Omental fat pad (tissue), 4 donors: ENCODE data around the gene AGBL4. TPM values are rescaled to one million over a fixed set of nuclear protein-coding genes. Genes with fewer than 3 reads are reported as not detected.

ENCODE experiments used
- ATAC-seq: fragments of 150-250 bp; one replicate; pipeline ENCODE4 v1.9.1; 2016; ENCODE audit warnings: mild to moderate bottlenecking, moderate library complexity; ENCODE audit not compliant: low FRiP score
- DNase-seq: peaks from one replicate; pipeline ENCODE4 v3.0.0-alpha.2; 2019; ENCODE audit warnings: low spot score
- CTCF ChIP-seq, 3 donors: fragments of 450-650 bp; IDR thresholded peaks; one replicate each; pipeline ENCODE4 v1.5.1; 2016 to 2017; ENCODE audit warnings: antibody characterized with exemption in 3 of 3, mild to moderate bottlenecking in 3 of 3, moderate library complexity in 2 of 3
- total RNA-seq, 4 donors: library from RNA; depleted of rRNA; stranded (reverse); fragments of >200 nt; gene quantifications; one replicate each; pipeline ENCODE4 v1.1.0, GENCODE V29; 2016

The AGBL4 gene
- total RNA-seq, 4 donors from 2014 or later: 0.31 to 1.1 (median 0.50) TPM

GRCh38 chr1:48681476-48682305, 1342.1 kb downstream of the AGBL4 start:
- TF ChIP-seq CTCF (IDR thresholded peaks at IDR 0.05): no peak
- DNase-seq (no peak), ATAC-seq (peak; percentile 62)

DNA sequence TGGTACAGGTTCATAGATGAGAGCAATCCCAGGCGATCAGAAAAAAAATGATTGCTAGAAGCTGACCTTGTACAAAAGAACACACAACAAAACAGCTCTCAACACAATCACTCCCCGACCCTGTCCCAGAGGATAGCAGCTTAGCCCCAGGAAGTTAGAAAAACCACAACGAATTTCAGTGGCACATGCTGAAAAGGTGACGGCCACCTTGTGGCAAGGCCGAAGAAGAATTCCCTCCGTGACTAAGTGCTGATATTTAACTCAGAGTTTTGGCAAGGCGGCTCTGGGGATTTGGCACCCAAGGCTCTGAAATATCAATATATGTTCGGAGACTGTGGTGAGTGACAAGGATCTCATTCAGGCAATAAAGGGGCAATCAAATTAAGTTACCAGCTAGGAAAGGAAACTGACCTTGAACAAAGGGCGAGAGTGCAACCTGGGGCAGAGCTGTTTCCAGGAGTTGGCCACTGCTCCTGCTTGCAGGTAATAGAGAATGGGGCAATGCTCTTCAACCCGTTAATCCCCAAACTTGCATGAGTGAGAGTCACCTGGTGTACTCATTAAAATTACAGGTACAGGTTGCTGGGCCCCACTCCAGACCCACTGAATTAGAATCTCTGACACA, 1343.2 kb downstream of the AGBL4 start:
- ATAC-seq: no peak
- TF ChIP-seq CTCF (IDR thresholded peaks at IDR 0.05): no peak
- no peak for DNase-seq

DNA sequence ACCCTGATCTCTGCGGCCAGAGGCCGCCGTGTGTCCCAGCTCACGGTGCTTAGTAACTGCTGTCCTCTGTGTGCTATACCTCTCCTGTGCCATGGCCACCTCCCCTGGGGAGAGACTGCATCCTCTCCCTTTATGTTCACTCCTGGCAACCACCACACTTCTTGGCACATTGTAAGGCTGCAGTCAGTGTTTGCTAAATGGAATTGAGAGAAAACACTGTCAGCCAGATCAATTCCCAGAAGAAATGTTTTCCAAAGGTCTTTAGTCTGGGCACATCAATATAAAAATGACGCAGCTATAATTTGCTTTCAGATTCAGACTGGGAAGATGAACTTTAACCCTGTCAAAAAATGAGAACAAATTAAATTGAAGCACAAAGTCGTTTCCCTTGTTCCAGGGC, 1343.9 kb downstream of the AGBL4 start:
- TF ChIP-seq CTCF (IDR thresholded peaks at IDR 0.05): no peak
- no peak for ATAC-seq
- DNase-seq: no peak

- DNase-seq (no peak), ATAC-seq (no peak)
- TF ChIP-seq CTCF (IDR thresholded peaks at IDR 0.05): no peak
Measured at GRCh38 chr1:48678710-48679505, 1344.8 kb downstream of the AGBL4 start.

DNA sequence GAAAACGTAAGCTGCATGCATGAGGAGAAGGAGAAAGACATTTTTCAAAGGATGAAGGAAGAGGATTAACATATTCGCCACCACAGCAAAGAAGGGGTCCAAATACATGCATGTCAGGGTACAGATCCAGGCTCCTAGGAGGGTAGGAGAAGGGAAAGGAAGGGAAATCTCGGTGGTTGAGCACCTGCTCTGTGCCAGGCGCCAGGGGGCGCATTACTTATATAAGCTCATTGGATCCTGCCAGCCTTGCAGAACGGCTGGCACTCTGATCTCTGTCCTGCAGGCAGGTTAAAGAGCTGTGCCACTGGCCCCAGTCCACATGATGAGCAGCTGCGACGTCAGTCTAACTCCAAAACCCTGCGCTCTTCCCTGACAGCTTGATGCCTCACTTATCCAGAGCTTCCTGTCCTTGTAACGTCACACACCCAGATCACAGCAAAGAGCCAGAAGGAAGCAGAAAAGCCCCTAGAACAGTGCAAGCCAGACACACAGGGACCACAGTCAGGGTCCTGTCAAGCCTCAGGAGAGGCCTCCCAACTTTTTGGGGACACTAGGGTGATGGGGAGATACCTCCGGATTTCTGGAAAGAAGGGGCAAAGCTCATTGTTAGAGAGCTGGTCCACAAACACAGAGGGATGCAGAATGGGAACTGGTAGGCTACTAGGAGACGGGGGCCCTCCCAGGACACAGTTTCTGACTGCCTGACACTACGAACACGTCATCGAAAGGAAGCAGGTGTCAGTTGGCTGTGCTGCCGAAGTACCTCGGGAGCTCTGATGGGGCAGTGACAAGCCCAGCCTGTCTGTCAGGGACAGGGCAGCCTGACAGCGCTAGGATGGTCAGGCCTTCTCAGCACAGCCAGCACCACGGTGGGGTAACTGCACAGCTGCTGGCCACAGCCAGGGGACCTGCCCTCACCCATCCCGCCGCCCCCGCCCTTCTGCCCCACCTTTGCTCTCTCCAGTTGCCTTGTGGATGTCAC, 1346.2 kb downstream of the AGBL4 start:
- ATAC-seq (no peak), DNase-seq (no peak)
- TF ChIP-seq CTCF (IDR thresholded peaks at IDR 0.05): no peak

DNA sequence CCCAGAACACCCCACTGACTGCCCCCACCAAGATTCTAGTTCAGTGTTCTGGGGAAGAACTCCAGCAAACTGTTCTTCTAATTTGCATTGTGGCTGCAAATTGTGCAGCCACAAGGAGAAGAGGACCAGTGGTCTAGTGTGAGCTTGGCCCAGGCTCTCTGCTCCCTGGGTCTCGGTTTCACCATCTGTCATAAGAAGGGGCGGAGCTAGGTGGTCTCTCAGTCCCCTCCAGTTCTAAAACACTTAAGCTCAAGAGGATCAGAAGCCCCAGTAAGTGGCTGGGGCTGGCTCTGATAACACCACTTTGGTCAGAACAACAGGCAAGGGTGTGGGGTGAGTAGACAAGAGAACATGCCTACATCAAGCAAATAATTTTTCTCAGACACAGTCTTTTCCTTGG, 1346.9 kb downstream of the AGBL4 start:
- no peak for DNase-seq
- TF ChIP-seq CTCF (IDR thresholded peaks at IDR 0.05): no peak
- no peak for ATAC-seq
